Measurements from ENCODE around the gene RTCB.
"Not testable (repeated sequence)": the region's sequence is repeated elsewhere in the genome, so short reads cannot be mapped to it uniquely, and the experiment has no call there.

RTCB gene

GRCh38 chr22:32376681-32377080 lies 35.4 kb downstream of the RTCB start:
- H3K4me1 ChIP-seq = no peaks in the 10 kb centered on the region
- intact Hi-C loops (cut with DNase I; ENCODE audit: low total_unique reads) = no loop called here
- DNase-seq = no peak
- no peak overlapping the region for H3K4me3 ChIP-seq
- no peaks in the 10 kb centered on the region for H3K9me3 ChIP-seq
- no peaks in the 10 kb centered on the region for H3K36me3 ChIP-seq
- no peak overlapping the region for H3K27ac ChIP-seq
- TF ChIP-seq, protein P1, sequence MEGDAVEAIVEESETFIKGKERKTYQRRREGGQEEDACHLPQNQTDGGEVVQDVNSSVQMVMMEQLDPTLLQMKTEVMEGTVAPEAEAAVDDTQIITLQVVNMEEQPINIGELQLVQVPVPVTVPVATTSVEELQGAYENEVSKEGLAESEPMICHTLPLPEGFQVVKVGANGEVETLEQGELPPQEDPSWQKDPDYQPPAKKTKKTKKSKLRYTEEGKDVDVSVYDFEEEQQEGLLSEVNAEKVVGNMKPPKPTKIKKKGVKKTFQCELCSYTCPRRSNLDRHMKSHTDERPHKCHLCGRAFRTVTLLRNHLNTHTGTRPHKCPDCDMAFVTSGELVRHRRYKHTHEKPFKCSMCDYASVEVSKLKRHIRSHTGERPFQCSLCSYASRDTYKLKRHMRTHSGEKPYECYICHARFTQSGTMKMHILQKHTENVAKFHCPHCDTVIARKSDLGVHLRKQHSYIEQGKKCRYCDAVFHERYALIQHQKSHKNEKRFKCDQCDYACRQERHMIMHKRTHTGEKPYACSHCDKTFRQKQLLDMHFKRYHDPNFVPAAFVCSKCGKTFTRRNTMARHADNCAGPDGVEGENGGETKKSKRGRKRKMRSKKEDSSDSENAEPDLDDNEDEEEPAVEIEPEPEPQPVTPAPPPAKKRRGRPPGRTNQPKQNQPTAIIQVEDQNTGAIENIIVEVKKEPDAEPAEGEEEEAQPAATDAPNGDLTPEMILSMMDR (IDR thresholded peaks at IDR 0.05) = no peak
- H3K27me3 ChIP-seq = no peaks in the 10 kb centered on the region

DNA sequence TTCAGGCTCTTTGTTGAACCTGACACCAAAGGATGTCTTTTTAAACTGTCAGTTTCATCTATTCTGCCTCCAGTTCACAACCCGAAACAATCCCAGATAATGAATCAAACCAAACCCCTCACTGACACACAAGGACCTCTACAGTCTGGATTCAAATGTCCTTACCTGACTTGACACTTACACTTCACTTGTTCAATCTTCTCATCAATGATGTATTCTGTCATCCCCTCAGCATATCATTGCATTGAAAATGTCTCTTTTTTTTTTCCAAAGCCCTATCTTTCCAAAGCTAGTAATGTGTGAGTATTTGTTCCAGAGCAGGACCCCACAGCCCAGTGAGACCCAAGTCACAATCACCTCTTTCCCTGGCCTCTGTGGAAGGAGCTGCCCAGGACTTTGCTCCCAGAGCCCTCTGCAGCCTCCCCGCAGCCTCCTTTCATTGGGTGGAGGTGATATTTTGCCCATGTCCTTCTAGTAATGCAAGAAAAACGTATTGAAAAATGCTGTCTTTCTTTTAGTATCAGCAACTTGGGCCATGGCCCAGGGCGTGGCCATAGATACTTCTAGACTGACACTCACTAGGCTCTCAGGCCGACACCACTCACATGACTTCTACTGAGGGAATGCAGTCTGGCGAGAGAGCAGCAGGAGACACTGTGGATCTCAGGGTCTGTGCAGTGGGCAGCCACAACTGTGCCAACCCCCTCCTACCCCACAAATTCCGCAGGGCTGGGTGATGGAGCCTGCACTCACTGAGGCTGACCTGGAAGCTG lies 36.2 kb downstream of the RTCB start:
- Histone ChIP-seq H3K27ac (no peak overlapping the region), H3K9me3 (no peaks in the 10 kb centered on the region), H3K4me3 (no peak overlapping the region), H3K27me3 (no peaks in the 10 kb centered on the region), H3K36me3 (no peaks in the 10 kb centered on the region), H3K4me1 (no peaks in the 10 kb centered on the region)
- TF ChIP-seq, protein P1 (IDR thresholded peaks at IDR 0.05) = no peak
- intact Hi-C loops (cut with DNase I; ENCODE audit: low total_unique reads) = no loop called here
- no peak for DNase-seq

DNA sequence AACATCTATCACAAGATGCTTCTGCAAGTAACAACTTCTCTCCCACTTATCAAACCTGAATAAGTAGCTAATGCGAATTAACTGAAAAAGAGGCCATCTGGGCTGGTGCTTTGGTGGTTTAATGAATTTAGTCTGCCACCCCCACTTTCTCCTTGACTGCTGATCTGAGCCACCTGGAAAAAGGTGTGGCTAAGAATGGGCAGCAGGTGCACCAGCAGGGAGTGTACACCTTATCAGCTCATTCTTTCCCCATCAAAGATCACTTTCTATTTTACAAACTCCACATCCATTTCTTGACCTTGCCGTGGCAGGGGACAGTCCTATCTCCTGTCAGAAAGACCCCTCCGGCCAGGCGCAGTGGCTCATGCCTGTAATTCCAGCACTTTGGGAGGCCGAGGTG lies 47.8 kb downstream of the RTCB start:
- Histone ChIP-seq H3K27ac (no peak overlapping the region), H3K36me3 (no peaks in the 10 kb centered on the region), H3K9me3 (no peaks in the 10 kb centered on the region), H3K4me1 (no peaks in the 10 kb centered on the region), H3K27me3 (no peaks in the 10 kb centered on the region), H3K4me3 (no peak overlapping the region)
- intact Hi-C loops (cut with DNase I; ENCODE audit: low total_unique reads) = no loop called here
- DNase-seq = no peak
- TF ChIP-seq, protein P1 (IDR thresholded peaks at IDR 0.05) = no peak

GRCh38 chr22:32361257-32361656 lies 50.8 kb downstream of the RTCB start:
- Histone ChIP-seq H3K4me1 (no peaks in the 10 kb centered on the region), H3K27me3 (no peaks in the 10 kb centered on the region), H3K4me3 (no peak overlapping the region), H3K27ac (no peak overlapping the region), H3K9me3 (no peaks in the 10 kb centered on the region), H3K36me3 (no peaks in the 10 kb centered on the region)
- intact Hi-C loops (cut with DNase I; ENCODE audit: low total_unique reads) = no loop called here
- TF ChIP-seq, protein P1 (IDR thresholded peaks at IDR 0.05) = no peak
- DNase-seq = no peak

DNA sequence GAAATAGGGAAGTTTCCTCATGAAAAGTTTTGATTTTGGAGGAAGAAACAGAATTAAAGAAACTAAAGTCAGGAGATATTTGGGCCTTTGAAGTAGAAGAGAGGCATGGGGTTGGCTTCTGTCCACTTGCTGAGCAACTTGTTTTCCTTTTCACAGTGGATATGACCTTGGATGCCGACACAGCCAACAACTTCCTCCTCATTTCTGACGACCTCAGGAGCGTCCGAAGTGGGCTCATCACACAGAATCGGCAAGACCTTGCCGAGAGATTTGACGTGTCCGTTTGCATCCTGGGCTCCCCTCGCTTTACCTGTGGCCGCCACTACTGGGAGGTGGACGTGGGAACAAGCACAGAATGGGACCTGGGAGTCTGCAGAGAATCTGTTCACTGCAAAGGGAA lies 52.0 kb downstream of the RTCB start:
- H3K36me3 ChIP-seq; DNase-seq; H3K4me1 ChIP-seq; H3K27me3 ChIP-seq; intact Hi-C loops (cut with DNase I; ENCODE audit: low total_unique reads); H3K4me3 ChIP-seq; H3K27ac ChIP-seq; H3K9me3 ChIP-seq: not testable (repeated sequence)

DNA sequence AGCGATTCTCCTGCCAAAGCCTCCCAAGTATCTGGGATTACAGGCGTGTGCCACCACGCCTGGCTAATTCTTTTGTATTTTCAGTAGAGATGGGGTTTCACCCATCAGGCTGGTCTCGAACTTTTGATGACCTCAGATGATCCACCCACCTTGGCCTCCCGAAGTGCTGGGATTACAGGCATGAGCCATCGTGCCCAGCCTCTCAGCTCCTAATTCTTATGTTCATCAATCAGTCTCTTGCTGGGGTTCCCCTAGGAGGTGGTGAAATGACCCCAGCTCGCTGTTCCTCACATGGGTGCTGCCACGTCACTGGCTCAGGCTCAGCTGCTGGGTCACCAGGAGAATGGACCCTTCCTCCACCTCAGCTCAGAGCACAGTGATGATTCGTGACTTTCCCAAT lies 54.5 kb downstream of the RTCB start, which contains the start of gene RFPL3:
Gene RFPL3 (plus strand): TSS at position 301 of the 400 bp plus-strand sequence. CDS start 205 bp downstream, outside the sequence.
- H3K4me1 ChIP-seq; H3K36me3 ChIP-seq; H3K27ac ChIP-seq; H3K9me3 ChIP-seq; H3K4me3 ChIP-seq; DNase-seq; H3K27me3 ChIP-seq; intact Hi-C loops (cut with DNase I; ENCODE audit: low total_unique reads): not testable (repeated sequence)

Data from tibial artery (tissue), 4 donors.